HEK293 (cell line): ENCODE data around the gene ZC3H8.

Source experiments
- PATZ1 ChIP-seq: fragments of 450-650 bp; formaldehyde crosslinking; IDR thresholded peaks from 2 replicates; pipeline ENCODE4 v1.5.1; 2016; ENCODE audit warnings: missing biosample characterization, missing genetic modification characterization
- TRIM28 ChIP-seq: IDR thresholded peaks from 2 replicates; pipeline ENCODE4 v1.6.1; 2011; ENCODE audit warnings: low read length, control low read depth, borderline replicate concordance
- ZBTB21 ChIP-seq: fragments of 450-650 bp; formaldehyde crosslinking; IDR thresholded peaks from 2 replicates; pipeline ENCODE4 v1.5.1; 2017; ENCODE audit warnings: missing biosample characterization, missing genetic modification characterization
- ZBTB49 ChIP-seq: fragments of 450-650 bp; formaldehyde crosslinking; IDR thresholded peaks from 2 replicates; pipeline ENCODE4 v1.5.1; 2016; ENCODE audit warnings: missing biosample characterization, missing genetic modification characterization, low read depth
- ZNF223 ChIP-seq: fragments of 450-650 bp; formaldehyde crosslinking; IDR thresholded peaks from 2 replicates; pipeline ENCODE4 v1.5.1; 2016; ENCODE audit warnings: missing biosample characterization, missing genetic modification characterization
- ZNF239 ChIP-seq: fragments of 450-650 bp; formaldehyde crosslinking; IDR thresholded peaks from 2 replicates; pipeline ENCODE4 v1.5.1; 2016; ENCODE audit warnings: missing biosample characterization, missing genetic modification characterization
- ZNF274 ChIP-seq, 2 experiments: fragments of 200-500 bp in 1 of 2; fragments of 450-650 bp in 1 of 2; sonication (Bioruptor generic) in 1 of 2; formaldehyde crosslinking in 1 of 2; IDR thresholded peaks; 2 replicates each; pipeline versions ENCODE4 v1.5.1 to v1.6.1; 2014 to 2016; ENCODE audit warnings: borderline replicate concordance in 1 of 2, inconsistent platforms in 1 of 2, low read length in 1 of 2, missing biosample characterization in 1 of 2, missing genetic modification characterization in 1 of 2
- ZNF280D ChIP-seq: fragments of 450-650 bp; formaldehyde crosslinking; IDR thresholded peaks from 2 replicates; pipeline ENCODE4 v1.5.1; 2016; ENCODE audit warnings: missing biosample characterization, missing genetic modification characterization
- ZNF518A ChIP-seq: fragments of 450-650 bp; formaldehyde crosslinking; conservative IDR thresholded peaks from 2 replicates; pipeline ENCODE4 v1.5.1; 2016; ENCODE audit warnings: low read depth, missing biosample characterization, missing genetic modification characterization
- ZSCAN18 ChIP-seq: fragments of 450-650 bp; formaldehyde crosslinking; IDR thresholded peaks from 2 replicates; pipeline ENCODE4 v1.5.1; 2016; ENCODE audit warnings: missing biosample characterization, missing genetic modification characterization
- TF ChIP-seq, protein P1 (sequence below): fragments of 450-650 bp; formaldehyde crosslinking; IDR thresholded peaks from 2 replicates; pipeline ENCODE4 v1.5.1; 2016; ENCODE audit warnings: missing biosample characterization, missing genetic modification characterization
- TF ChIP-seq, protein P2 (sequence below): fragments of 450-650 bp; formaldehyde crosslinking; IDR thresholded peaks from 2 replicates; pipeline ENCODE4 v1.5.1; 2016; ENCODE audit warnings: missing biosample characterization, missing genetic modification characterization

DNA sequence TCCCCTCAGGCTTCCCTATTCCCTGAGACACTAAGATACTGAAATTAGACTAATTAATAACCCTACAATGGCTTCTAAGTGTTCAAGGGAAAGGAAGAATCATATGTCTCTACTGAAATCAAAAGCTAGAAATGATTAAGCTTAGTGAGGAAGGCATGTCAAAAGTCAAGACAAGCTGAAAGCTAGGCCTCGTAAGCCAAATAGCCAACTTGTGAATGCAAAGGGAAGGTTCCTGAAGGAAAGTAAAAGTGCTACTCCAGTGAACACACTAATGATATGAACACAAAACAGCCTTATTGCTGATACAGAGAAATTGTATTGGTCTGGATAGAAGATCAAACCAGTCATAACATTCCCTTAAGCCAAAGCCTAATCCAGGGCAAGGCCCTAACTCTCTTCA lies 10.0 kb downstream of the ZC3H8 start:
- no peak for TF ChIP-seq ZNF223 (tag by site-specific recombination)
- TF ChIP-seq, protein P1, sequence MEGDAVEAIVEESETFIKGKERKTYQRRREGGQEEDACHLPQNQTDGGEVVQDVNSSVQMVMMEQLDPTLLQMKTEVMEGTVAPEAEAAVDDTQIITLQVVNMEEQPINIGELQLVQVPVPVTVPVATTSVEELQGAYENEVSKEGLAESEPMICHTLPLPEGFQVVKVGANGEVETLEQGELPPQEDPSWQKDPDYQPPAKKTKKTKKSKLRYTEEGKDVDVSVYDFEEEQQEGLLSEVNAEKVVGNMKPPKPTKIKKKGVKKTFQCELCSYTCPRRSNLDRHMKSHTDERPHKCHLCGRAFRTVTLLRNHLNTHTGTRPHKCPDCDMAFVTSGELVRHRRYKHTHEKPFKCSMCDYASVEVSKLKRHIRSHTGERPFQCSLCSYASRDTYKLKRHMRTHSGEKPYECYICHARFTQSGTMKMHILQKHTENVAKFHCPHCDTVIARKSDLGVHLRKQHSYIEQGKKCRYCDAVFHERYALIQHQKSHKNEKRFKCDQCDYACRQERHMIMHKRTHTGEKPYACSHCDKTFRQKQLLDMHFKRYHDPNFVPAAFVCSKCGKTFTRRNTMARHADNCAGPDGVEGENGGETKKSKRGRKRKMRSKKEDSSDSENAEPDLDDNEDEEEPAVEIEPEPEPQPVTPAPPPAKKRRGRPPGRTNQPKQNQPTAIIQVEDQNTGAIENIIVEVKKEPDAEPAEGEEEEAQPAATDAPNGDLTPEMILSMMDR (tag by site-specific recombination), result no peak
- no peak for TF ChIP-seq ZNF280D
- no peak for TF ChIP-seq ZBTB21
- no peak for TF ChIP-seq ZNF274 (IDR thresholded peaks at IDR 0.05; ENCODE audit: low read length)
- no peak for TF ChIP-seq ZNF274 (tag by site-specific recombination; IDR thresholded peaks at IDR 0.05; ENCODE audit: borderline replicate concordance)
- TF ChIP-seq, protein P2, sequence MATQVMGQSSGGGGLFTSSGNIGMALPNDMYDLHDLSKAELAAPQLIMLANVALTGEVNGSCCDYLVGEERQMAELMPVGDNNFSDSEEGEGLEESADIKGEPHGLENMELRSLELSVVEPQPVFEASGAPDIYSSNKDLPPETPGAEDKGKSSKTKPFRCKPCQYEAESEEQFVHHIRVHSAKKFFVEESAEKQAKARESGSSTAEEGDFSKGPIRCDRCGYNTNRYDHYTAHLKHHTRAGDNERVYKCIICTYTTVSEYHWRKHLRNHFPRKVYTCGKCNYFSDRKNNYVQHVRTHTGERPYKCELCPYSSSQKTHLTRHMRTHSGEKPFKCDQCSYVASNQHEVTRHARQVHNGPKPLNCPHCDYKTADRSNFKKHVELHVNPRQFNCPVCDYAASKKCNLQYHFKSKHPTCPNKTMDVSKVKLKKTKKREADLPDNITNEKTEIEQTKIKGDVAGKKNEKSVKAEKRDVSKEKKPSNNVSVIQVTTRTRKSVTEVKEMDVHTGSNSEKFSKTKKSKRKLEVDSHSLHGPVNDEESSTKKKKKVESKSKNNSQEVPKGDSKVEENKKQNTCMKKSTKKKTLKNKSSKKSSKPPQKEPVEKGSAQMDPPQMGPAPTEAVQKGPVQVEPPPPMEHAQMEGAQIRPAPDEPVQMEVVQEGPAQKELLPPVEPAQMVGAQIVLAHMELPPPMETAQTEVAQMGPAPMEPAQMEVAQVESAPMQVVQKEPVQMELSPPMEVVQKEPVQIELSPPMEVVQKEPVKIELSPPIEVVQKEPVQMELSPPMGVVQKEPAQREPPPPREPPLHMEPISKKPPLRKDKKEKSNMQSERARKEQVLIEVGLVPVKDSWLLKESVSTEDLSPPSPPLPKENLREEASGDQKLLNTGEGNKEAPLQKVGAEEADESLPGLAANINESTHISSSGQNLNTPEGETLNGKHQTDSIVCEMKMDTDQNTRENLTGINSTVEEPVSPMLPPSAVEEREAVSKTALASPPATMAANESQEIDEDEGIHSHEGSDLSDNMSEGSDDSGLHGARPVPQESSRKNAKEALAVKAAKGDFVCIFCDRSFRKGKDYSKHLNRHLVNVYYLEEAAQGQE, result no peak
- no peak for TF ChIP-seq ZSCAN18
- no peak for TF ChIP-seq ZBTB49 (tag by site-specific recombination)
- TF ChIP-seq ZNF239 (tag by site-specific recombination), result no peak
- no peak for TF ChIP-seq ZNF518A (tag by site-specific recombination)
- TF ChIP-seq PATZ1 (tag by site-specific recombination), result no peak
- no peak for TF ChIP-seq TRIM28
